ENCODE results near the gene PLXNA2. TPM values are rescaled to one million over a fixed set of nuclear protein-coding genes. Genes with fewer than 3 reads are reported as not detected.

PLXNA2 gene
- total RNA-seq, 1 experiment from 2014 or later: 69.7 TPM

DNA sequence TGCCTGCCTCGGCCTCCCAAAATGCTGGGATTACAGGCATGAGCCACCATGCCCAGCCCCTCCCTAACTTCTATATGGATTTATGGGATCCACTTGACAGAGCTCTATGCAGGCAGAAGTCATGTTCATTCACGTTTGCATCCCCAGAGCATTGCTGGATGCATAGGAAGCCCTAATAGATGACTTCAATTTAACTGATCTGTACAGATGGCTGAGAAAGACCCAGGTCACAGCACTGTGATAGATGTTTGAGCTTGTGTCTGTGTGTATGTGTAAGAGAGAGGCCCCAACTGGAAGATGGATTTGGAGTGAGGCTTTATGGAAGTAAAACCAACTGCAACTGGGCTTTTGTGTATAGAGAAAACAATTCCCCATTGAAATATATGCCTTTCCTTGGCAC, 30.9 kb upstream of the PLXNA2 start:
- CTCF ChIA-PET: interaction anchor here (0.6 to 0.7 kb wide), 2 partner anchors 349 to 1026 kb away, joined by 3 read pairs; no protein-coding TSS in a partner anchor
- DNase-seq (ENCODE audit: unreplicated experiment): no peak
- Mint-ChIP-seq H3K9me3 (ENCODE audit: unreplicated experiment) (no peaks in the 10 kb centered on the region), H3K4me1 (ENCODE audit: insufficient read depth, unreplicated experiment) (no peaks in the 10 kb centered on the region), H3K27me3 (ENCODE audit: insufficient read depth, unreplicated experiment) (peaks cover 87% of the 10 kb centered on the region), H3K27ac (ENCODE audit: low read depth, unreplicated experiment) (no peak overlapping the region), H3K4me3 (ENCODE audit: unreplicated experiment) (no peak overlapping the region), H3K36me3 (ENCODE audit: insufficient read depth, unreplicated experiment) (no peaks in the 10 kb centered on the region)
- BruUV-seq (replicated peaks): no TSS peak
- TF ChIP-seq CTCF (IDR thresholded peaks at IDR 0.05; ENCODE audit: unreplicated experiment): no peak
- POLR2A ChIA-PET: interaction anchor here (0.7 kb wide), 1 partner anchor 18 kb away, joined by 3 read pairs; no protein-coding TSS in a partner anchor
- intact Hi-C loops (cut with micrococcal nuclease): no loop called here

- TF ChIP-seq CTCF (IDR thresholded peaks at IDR 0.05; ENCODE audit: unreplicated experiment): no peak
- no peak overlapping the region for H3K4me3 Mint-ChIP-seq (ENCODE audit: unreplicated experiment)
- no peaks in the 10 kb centered on the region for H3K4me1 Mint-ChIP-seq (ENCODE audit: insufficient read depth, unreplicated experiment)
- no peaks in the 10 kb centered on the region for H3K36me3 Mint-ChIP-seq (ENCODE audit: insufficient read depth, unreplicated experiment)
- H3K27me3 Mint-ChIP-seq (ENCODE audit: insufficient read depth, unreplicated experiment): peaks cover 87% of the 10 kb centered on the region
- H3K9me3 Mint-ChIP-seq (ENCODE audit: unreplicated experiment): no peaks in the 10 kb centered on the region
- CTCF ChIA-PET: no interaction called here
- BruUV-seq (replicated peaks): no TSS peak
- no peak for DNase-seq (ENCODE audit: unreplicated experiment)
- intact Hi-C loops (cut with micrococcal nuclease): no loop called here
- H3K27ac Mint-ChIP-seq (ENCODE audit: low read depth, unreplicated experiment): no peak overlapping the region
- POLR2A ChIA-PET: no interaction called here
These were observed 29.3 kb upstream of the PLXNA2 start for GRCh38 chr1:208273386-208274017.

- Mint-ChIP-seq H3K9me3 (ENCODE audit: unreplicated experiment) (no peaks in the 10 kb centered on the region), H3K36me3 (ENCODE audit: insufficient read depth, unreplicated experiment) (no peaks in the 10 kb centered on the region), H3K4me3 (ENCODE audit: unreplicated experiment) (no peak overlapping the region), H3K27me3 (ENCODE audit: insufficient read depth, unreplicated experiment) (peaks cover 87% of the 10 kb centered on the region), H3K27ac (ENCODE audit: low read depth, unreplicated experiment) (no peak overlapping the region), H3K4me1 (ENCODE audit: insufficient read depth, unreplicated experiment) (no peaks in the 10 kb centered on the region)
- TF ChIP-seq CTCF (IDR thresholded peaks at IDR 0.05; ENCODE audit: unreplicated experiment): no peak
- intact Hi-C loops (cut with micrococcal nuclease): no loop called here
- ChIA-PET CTCF (no interaction called here), POLR2A (no interaction called here)
- DNase-seq (ENCODE audit: unreplicated experiment): no peak
- BruUV-seq (replicated peaks): no TSS peak
These were observed 28.5 kb upstream of the PLXNA2 start for GRCh38 chr1:208272713-208273112.

- Mint-ChIP-seq H3K27me3 (ENCODE audit: insufficient read depth, unreplicated experiment) (peaks cover 87% of the 10 kb centered on the region), H3K27ac (ENCODE audit: low read depth, unreplicated experiment) (no peak overlapping the region), H3K9me3 (ENCODE audit: unreplicated experiment) (no peaks in the 10 kb centered on the region), H3K36me3 (ENCODE audit: insufficient read depth, unreplicated experiment) (no peaks in the 10 kb centered on the region), H3K4me1 (ENCODE audit: insufficient read depth, unreplicated experiment) (no peaks in the 10 kb centered on the region), H3K4me3 (ENCODE audit: unreplicated experiment) (no peak overlapping the region)
- intact Hi-C loops (cut with micrococcal nuclease): no loop called here
- ChIA-PET POLR2A (no interaction called here), CTCF (no interaction called here)
- BruUV-seq (replicated peaks): no TSS peak
- DNase-seq (ENCODE audit: unreplicated experiment): no peak
- TF ChIP-seq CTCF (IDR thresholded peaks at IDR 0.05; ENCODE audit: unreplicated experiment): no peak
These were observed 28.1 kb upstream of the PLXNA2 start for GRCh38 chr1:208272311-208272710.
